HepG2 (cell line): ENCODE measurements around the gene FGGY. TPM values are rescaled to one million over a fixed set of nuclear protein-coding genes. Genes with fewer than 3 reads are reported as not detected.

Experiments used
- ATAC-seq: fragments of 200-7000 bp; cut with Tn5 transposase; 3 replicates; pipeline ENCODE4 v1.9.1; 2020; ENCODE audit warnings: mild to moderate bottlenecking, moderate library complexity
- BruUV-seq: library from RNA; stranded (reverse); fragments of 400-500 nt; replicated peaks from 2 replicates; lab custom pipeline; 2021; lab: Mats Ljungman, UMichigan
- CTCF ChIA-PET: fragments of 300-600 bp; formaldehyde crosslinking; extraction: SDS; loops from one replicate; lab custom pipeline; 2021; ENCODE audit warnings: low total read pairs, inconsistent platforms, low intra/inter-chr PET ratio; lab: Yijun Ruan, JAX
- POLR2A ChIA-PET: fragments of 350-600 bp; sonication (Branson Sonifier 250); formaldehyde crosslinking; loops from one replicate; lab custom pipeline; 2020; ENCODE audit warnings: antibody characterized with exemption, inconsistent platforms; lab: Yijun Ruan, JAX
- DNase-seq: peaks from one replicate; pipeline ENCODE4 v3.0.0-alpha.2; 2015; ENCODE audit warnings: low spot score
- FAIRE-seq: peaks from 3 replicates; lab custom pipeline; 2011; peaks lifted over from hg19 to GRCh38; lab: Jason Lieb, UNC
- H2AFZ ChIP-seq: one replicate; pipeline ENCODE4 v1.6.1; 2011; ENCODE audit warnings: low read length, inconsistent platforms
- H3K27ac ChIP-seq: fragments of 300-600 bp; 3 replicates; pipeline ENCODE4 v1.8.0; 2011; ENCODE audit warnings: mixed run types, mild to moderate bottlenecking, mixed read lengths, low read length, inconsistent platforms; ENCODE audit not compliant: insufficient read depth; ENCODE audit errors: extremely low read length
- H3K27me3 ChIP-seq, 2 experiments: fragments of 200-600 bp in 1 of 2; 2 replicates in 1 of 2; 3 replicates in 1 of 2; pipeline versions ENCODE4 v1.6.0 to v1.8.0; 2011; ENCODE audit warnings: low read length in 2 of 2, mild to moderate bottlenecking in 2 of 2, moderate library complexity in 2 of 2, inconsistent platforms in 1 of 2; ENCODE audit not compliant: insufficient read depth in 2 of 2, control insufficient read depth in 1 of 2
- H3K36me3 ChIP-seq, 2 experiments: fragments of 200-600 bp in 1 of 2; replicated peaks in 1 of 2; 2 replicates in 1 of 2; 3 replicates in 1 of 2; pipeline versions ENCODE4 v1.5.1 to v1.8.0; 2011; ENCODE audit warnings: low read length in 2 of 2, inconsistent platforms in 1 of 2; ENCODE audit not compliant: insufficient read depth in 2 of 2, control insufficient read depth in 1 of 2
- H3K4me1 ChIP-seq: 2 replicates; pipeline ENCODE4 v1.5.1; 2012; ENCODE audit warnings: low read length, inconsistent platforms; ENCODE audit not compliant: insufficient read depth
- H3K4me2 ChIP-seq: 2 replicates; pipeline ENCODE4 v1.6.0; 2011; ENCODE audit warnings: low read depth, low read length, inconsistent platforms
- H3K4me3 ChIP-seq, 3 experiments: fragments of 200-600 bp in 1 of 3; sonication (generic), shearing (Covaris generic) in 1 of 3; replicated peaks in 1 of 3; 2 replicates each; pipeline ENCODE4 v1.5.1; 2011 to 2016; ENCODE audit warnings: low read length in 3 of 3, inconsistent platforms in 2 of 3, low read depth in 2 of 3, mild to moderate bottlenecking in 2 of 3, control low read depth in 1 of 3, mixed read lengths in 1 of 3; ENCODE audit not compliant: insufficient read depth in 1 of 3
- H3K79me2 ChIP-seq: one replicate; pipeline ENCODE4 v1.6.1; 2011; ENCODE audit warnings: low read length, inconsistent platforms; ENCODE audit not compliant: insufficient read depth
- H3K9ac ChIP-seq: 2 replicates; pipeline ENCODE4 v1.6.0; 2011; ENCODE audit warnings: mild to moderate bottlenecking, low read depth, low read length, inconsistent platforms; ENCODE audit not compliant: insufficient read depth
- H3K9me3 ChIP-seq: 2 replicates; pipeline ENCODE4 v1.5.1; 2012; ENCODE audit warnings: mild to moderate bottlenecking, low read length
- H4K20me1 ChIP-seq: 2 replicates; pipeline ENCODE4 v1.6.0; 2011; ENCODE audit warnings: inconsistent platforms, mild to moderate bottlenecking, low read length, moderate library complexity; ENCODE audit not compliant: insufficient read depth
- ATF7 ChIP-seq, 2 experiments: fragments of 450-650 bp in 1 of 2; sonication (generic) in 1 of 2; formaldehyde crosslinking in 1 of 2; IDR thresholded peaks; 2 replicates each; pipeline versions ENCODE4 v1.4.0 to v1.6.1; 2016 to 2020; ENCODE audit warnings: antibody characterized with exemption in 1 of 2, mild to moderate bottlenecking in 1 of 2, missing genetic modification reagents in 1 of 2
- BORCS8-MEF2B ChIP-seq: sonication (generic); formaldehyde crosslinking; IDR thresholded peaks from 2 replicates; pipeline ENCODE4 v1.8.0; 2022; ENCODE audit warnings: mild to moderate bottlenecking, missing genetic modification reagents
- GMEB2 ChIP-seq: IDR thresholded peaks from 2 replicates; pipeline ENCODE4 v1.6.1; 2016; ENCODE audit warnings: missing biosample characterization, missing genetic modification reagents, low read depth
- JUNB ChIP-seq: sonication (generic); formaldehyde crosslinking; IDR thresholded peaks from 2 replicates; pipeline ENCODE4 v1.8.0; 2022; ENCODE audit warnings: missing genetic modification reagents, mild to moderate bottlenecking, borderline replicate concordance
- KDM2A ChIP-seq: sonication (generic); formaldehyde crosslinking; IDR thresholded peaks from 2 replicates; pipeline ENCODE4 v1.4.0; 2020; ENCODE audit warnings: low read depth, missing genetic modification reagents, borderline replicate concordance
- NBN ChIP-seq: fragments of 450-650 bp; conservative IDR thresholded peaks from 2 replicates; pipeline ENCODE4 v1.6.1; 2017
- ZNF160 ChIP-seq: sonication (generic); formaldehyde crosslinking; IDR thresholded peaks from 2 replicates; pipeline ENCODE4 v1.8.0; 2022; ENCODE audit warnings: mild to moderate bottlenecking, inconsistent platforms, missing genetic modification reagents
- ZNF256 ChIP-seq: sonication (generic); formaldehyde crosslinking; conservative IDR thresholded peaks from 2 replicates; pipeline ENCODE4 v1.4.0; 2020; ENCODE audit warnings: missing genetic modification reagents
- ZNF329 ChIP-seq: sonication (generic); formaldehyde crosslinking; IDR thresholded peaks from 2 replicates; pipeline ENCODE4 v1.9.0; 2021; ENCODE audit warnings: low read depth, mild to moderate bottlenecking, missing genetic modification reagents
- ZNF333 ChIP-seq: sonication (generic); formaldehyde crosslinking; IDR thresholded peaks from 2 replicates; pipeline ENCODE4 v1.4.0; 2020; ENCODE audit warnings: mild to moderate bottlenecking, missing genetic modification reagents, borderline replicate concordance
- ZNF44 ChIP-seq: sonication (generic); formaldehyde crosslinking; IDR thresholded peaks from 2 replicates; pipeline ENCODE4 v1.5.1; 2020; ENCODE audit warnings: mild to moderate bottlenecking, missing genetic modification reagents
- ZNF460 ChIP-seq: sonication (generic); formaldehyde crosslinking; IDR thresholded peaks from 2 replicates; pipeline ENCODE4 v1.5.1; 2020; ENCODE audit warnings: missing genetic modification reagents, mild to moderate bottlenecking, borderline replicate concordance
- WGBS: methylation state at CpG from one replicate; pipeline ENCODE4 v1.1.6; 2017; ENCODE audit warnings: low lambda C conversion rate; 5-methylcytosine and 5-hydroxymethylcytosine counted together
- in situ Hi-C: cut with HindIII; loops from 2 replicates; pipeline ENCODE4 v1.10.0; 2017; ENCODE audit warnings: low pct_unique_long_range_greater_than_20kb; ENCODE audit not compliant: extremely low pct_ligation_motif_present
- intact Hi-C: fragments of 100-400 bp; cut with micrococcal nuclease; formaldehyde crosslinking; loops from one replicate; pipeline ENCODE4 v1.10.0; 2022; ENCODE audit not compliant: unreplicated experiment
- polyA plus RNA-seq, 8 experiments: library from polyadenylated mRNA; depleted of rRNA in 3 of 8; stranded (reverse) in 7 of 8; unstranded in 1 of 8; fragments of >200 nt; fragmentation: Illumina TruSeq in 4 of 8; extraction: Trizol in 4 of 8; gene quantifications; 2 replicates each; pipeline versions ENCODE4 v1.2.1 to v1.2.3, GENCODE V29; 2011 to 2016; ENCODE audit warnings: low read depth in 4 of 8, missing spikeins in 1 of 8, mixed read lengths in 1 of 8; ENCODE audit not compliant: insufficient read depth in 1 of 8
- total RNA-seq, 5 experiments: library from RNA; depleted of rRNA; stranded (reverse); fragments of >200 nt; fragmentation: Illumina TruSeq; extraction: Trizol; gene quantifications; 2 replicates each; pipeline ENCODE4 v1.2.3, GENCODE V29; 2016; ENCODE audit warnings: low read depth in 1 of 5
- TF ChIP-seq, protein P1 (sequence below): sonication (generic); formaldehyde crosslinking; IDR thresholded peaks from 2 replicates; pipeline ENCODE4 v1.8.0; 2022; ENCODE audit warnings: mild to moderate bottlenecking, missing genetic modification reagents, borderline replicate concordance

Gene FGGY
- total and polyA plus RNA-seq, 2 of the 13 experiments (the other 11 are each of a cell fraction or from before 2014, with no cell fraction given), result 15.7 to 27.5 TPM

DNA sequence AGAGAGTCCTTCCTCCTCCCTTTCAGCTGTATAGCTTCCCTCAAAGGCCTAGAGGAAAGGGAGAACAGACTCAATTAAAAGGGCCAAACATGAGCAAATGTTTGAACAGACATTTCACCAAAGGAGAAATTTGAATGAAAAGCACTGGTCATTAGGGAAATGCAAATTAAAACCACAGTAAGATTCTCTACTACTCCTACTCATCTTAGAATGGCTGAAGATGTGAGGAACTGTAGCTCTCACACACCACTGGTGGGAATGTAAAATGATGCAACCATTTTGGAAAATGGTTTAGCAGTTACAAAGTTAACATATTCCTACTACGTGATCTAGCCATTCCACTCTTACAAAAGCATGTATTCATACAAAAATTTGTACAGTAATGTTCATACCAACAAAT lies 264.9 kb downstream of the FGGY start:
- intact Hi-C loops, result no loop called here
- no peak for FAIRE-seq

GRCh38 chr1:59564192-59564891 lies 267.4 kb downstream of the FGGY start:
- intact Hi-C loops, result no loop called here
- ATAC-seq, result no peak
- TF ChIP-seq ZNF44 (no peak), KDM2A (no peak), ZNF460 (CRISPR knock-in tag) (no peak), ZNF333 (CRISPR knock-in tag) (no peak), ZNF160 (CRISPR knock-in tag) (no peak), ZNF256 (CRISPR knock-in tag) (no peak), BORCS8-MEF2B (CRISPR knock-in tag) (no peak)
- TF ChIP-seq, protein P1, sequence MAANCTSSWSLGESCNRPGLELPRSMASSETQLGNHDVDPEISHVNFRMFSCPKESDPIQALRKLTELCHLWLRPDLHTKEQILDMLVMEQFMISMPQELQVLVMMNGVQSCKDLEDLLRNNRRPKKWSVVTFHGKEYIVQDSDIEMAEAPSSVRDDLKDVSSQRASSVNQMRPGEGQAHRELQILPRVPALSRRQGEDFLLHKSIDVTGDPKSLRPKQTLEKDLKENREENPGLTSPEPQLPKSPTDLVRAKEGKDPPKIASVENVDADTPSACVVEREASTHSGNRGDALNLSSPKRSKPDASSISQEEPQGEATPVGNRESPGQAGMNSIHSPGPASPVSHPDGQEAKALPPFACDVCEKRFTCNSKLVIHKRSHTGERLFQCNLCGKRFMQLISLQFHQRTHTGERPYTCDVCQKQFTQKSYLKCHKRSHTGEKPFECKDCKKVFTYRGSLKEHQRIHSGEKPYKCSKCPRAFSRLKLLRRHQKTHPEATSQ, result no peak

More for the DNA sequence above, 264.9 kb downstream of the FGGY start:
- H3K4me2 ChIP-seq, result no peak overlapping the region
- H3K4me3 ChIP-seq, result no peak overlapping the region
- WGBS, result 100% methylated on average over 1 of the region's 1 CpG
- no peak overlapping the region for H3K27ac ChIP-seq
- H3K4me1 ChIP-seq, result peaks cover 38% of the 10 kb centered on the region
- no peak for ATAC-seq
- BruUV-seq, result no TSS peak
- POLR2A ChIA-PET, result interaction anchor here (1.1 kb wide), 1 partner anchor 43 kb away, joined by 4 read pairs; no protein-coding TSS in a partner anchor
- H4K20me1 ChIP-seq, result no peaks in the 10 kb centered on the region
- no peaks in the 10 kb centered on the region; a peak in 1 of 5 replicates for H3K36me3 ChIP-seq
- H3K27me3 ChIP-seq, result no peaks in the 10 kb centered on the region
- no peak overlapping the region for H3K9ac ChIP-seq
- no peaks in the 10 kb centered on the region for H3K79me2 ChIP-seq
- DNase-seq, result no peak
- peaks cover 10% of the 10 kb centered on the region; the same call in 1 of the 2 replicates for H3K9me3 ChIP-seq
- TF ChIP-seq JUNB (CRISPR knock-in tag) (no peak), GMEB2 (no peak), NBN (no peak), ATF7 (IDR thresholded peaks at IDR 0.05) (0 out of 2 replicates have a peak, but pooled peaks have one; percentile 29), ATF7 (CRISPR knock-in tag; IDR thresholded peaks at IDR 0.05) (no peak), ZNF329 (CRISPR knock-in tag) (no peak)
- no peak overlapping the region for H2AFZ ChIP-seq
- CTCF ChIA-PET, result no interaction called here
- in situ Hi-C loops, result no loop called here

More at GRCh38 chr1:59564192-59564891, 267.4 kb downstream of the FGGY start:
- H3K4me1 ChIP-seq, result peaks cover 20% of the 10 kb centered on the region
- BruUV-seq, result no TSS peak
- H3K27ac ChIP-seq, result no peak overlapping the region
- H3K27me3 ChIP-seq, result no peaks in the 10 kb centered on the region
- CTCF ChIA-PET, result no interaction called here
- FAIRE-seq (no peak), DNase-seq (no peak)
- no peaks in the 10 kb centered on the region for H3K9me3 ChIP-seq
- POLR2A ChIA-PET, result interaction anchor here (1.0 kb wide), 1 partner anchor 30 kb away, joined by 3 read pairs; no protein-coding TSS in a partner anchor
- no peaks in the 10 kb centered on the region for H3K79me2 ChIP-seq
- no peak overlapping the region for H3K9ac ChIP-seq
- in situ Hi-C loops, result no loop called here
- H2AFZ ChIP-seq, result no peak overlapping the region
- 84% methylated on average over 6 of the region's 6 CpGs for WGBS
- H3K4me2 ChIP-seq, result no peak overlapping the region
- H3K36me3 ChIP-seq, result no peaks in the 10 kb centered on the region
- H4K20me1 ChIP-seq, result no peaks in the 10 kb centered on the region
- no peak overlapping the region for H3K4me3 ChIP-seq
